GM20000 (cell line): Measurements from ENCODE around the gene TDP1.

Experiments used
- DNase-seq: peaks from one replicate; pipeline ENCODE4 v3.0.0; 2012; ENCODE audit warnings: low spot score
- TF ChIP-seq, protein P1 (sequence below): IDR thresholded peaks from 2 replicates; pipeline ENCODE4 v1.5.1; 2012; ENCODE audit warnings: mild to moderate bottlenecking, control low read depth; ENCODE audit errors: extremely low read depth, missing control alignments

Gene TDP1

GRCh38 chr14:90039253-90040010, 83.7 kb downstream of the TDP1 start:
- no peak for DNase-seq
- TF ChIP-seq, protein P1, sequence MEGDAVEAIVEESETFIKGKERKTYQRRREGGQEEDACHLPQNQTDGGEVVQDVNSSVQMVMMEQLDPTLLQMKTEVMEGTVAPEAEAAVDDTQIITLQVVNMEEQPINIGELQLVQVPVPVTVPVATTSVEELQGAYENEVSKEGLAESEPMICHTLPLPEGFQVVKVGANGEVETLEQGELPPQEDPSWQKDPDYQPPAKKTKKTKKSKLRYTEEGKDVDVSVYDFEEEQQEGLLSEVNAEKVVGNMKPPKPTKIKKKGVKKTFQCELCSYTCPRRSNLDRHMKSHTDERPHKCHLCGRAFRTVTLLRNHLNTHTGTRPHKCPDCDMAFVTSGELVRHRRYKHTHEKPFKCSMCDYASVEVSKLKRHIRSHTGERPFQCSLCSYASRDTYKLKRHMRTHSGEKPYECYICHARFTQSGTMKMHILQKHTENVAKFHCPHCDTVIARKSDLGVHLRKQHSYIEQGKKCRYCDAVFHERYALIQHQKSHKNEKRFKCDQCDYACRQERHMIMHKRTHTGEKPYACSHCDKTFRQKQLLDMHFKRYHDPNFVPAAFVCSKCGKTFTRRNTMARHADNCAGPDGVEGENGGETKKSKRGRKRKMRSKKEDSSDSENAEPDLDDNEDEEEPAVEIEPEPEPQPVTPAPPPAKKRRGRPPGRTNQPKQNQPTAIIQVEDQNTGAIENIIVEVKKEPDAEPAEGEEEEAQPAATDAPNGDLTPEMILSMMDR, result no peak

GRCh38 chr14:90040411-90040810, 84.7 kb downstream of the TDP1 start:
- DNase-seq, result no peak
- TF ChIP-seq, protein P1, result no peak

- no peak for DNase-seq
- TF ChIP-seq, protein P1, result no peak
Measured at GRCh38 chr14:90042496-90043252, 86.9 kb downstream of the TDP1 start.

DNA sequence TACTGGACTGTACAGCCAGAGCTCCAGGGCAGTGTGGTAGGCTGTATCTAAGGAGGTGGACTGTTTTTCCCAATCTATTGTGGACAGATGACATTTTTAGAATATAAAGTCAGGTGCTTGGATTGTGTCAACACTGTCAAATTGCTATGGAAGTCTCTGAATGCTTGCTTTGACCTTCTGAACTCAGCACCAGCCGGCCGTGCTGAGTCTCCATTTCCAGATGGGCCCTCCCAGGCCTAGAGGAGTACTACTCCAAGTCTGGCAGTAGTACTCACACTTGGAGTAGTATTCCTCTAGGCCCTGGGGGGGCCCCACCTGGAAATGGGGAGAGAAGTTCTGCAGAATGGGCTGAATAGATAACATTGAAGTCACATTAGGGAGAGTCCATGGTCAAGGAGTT, 89.9 kb downstream of the TDP1 start:
- TF ChIP-seq, protein P1, result no peak
- DNase-seq, result no peak

DNA sequence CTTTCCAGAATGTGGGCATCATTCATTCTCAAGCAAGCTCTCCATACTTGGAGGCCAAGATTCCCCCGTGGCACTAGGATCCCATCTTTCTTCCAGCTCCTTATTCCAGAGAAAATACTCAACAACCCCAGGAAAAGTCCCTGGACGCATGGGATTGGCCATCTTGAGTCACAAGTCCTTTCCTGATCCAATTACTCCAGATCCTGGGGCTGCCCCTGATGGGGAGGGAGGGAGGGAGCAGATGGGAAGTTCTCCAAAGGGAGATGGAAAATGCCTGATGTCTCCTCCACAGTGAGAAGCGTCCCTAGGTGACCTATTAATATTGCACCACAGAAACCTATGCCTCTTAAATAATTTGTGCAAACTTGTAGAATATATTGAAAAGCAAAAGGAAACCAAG, 93.7 kb downstream of the TDP1 start:
- DNase-seq, result no peak
- TF ChIP-seq, protein P1, result no peak

GRCh38 chr14:90050271-90050670, 94.5 kb downstream of the TDP1 start:
- TF ChIP-seq, protein P1, result no peak

DNA sequence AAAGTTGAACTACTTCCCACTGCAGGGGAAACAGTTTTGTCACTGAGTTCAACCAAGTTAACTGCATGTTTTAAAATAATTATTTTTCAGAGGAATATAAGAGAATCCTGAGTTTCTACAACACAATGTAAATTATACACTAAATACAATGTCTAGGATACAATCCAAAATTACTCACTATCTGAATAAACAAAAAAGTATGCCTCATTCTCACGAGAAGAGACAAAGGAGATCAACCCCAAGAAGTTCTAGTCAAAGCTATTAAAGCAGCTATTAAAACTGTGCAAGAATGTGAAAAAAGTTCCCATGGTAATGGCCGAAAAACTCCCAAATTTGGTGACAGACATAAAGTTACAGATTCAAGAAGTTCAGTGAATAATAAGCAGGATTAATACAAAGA, 97.3 kb downstream of the TDP1 start:
- DNase-seq, result no peak
- TF ChIP-seq, protein P1, result no peak

More at GRCh38 chr14:90050271-90050670, 94.5 kb downstream of the TDP1 start:
- DNase-seq, result no peak
